SK-N-SH (cell line): ENCODE measurements around the gene EEF1A2. TPM values are rescaled to one million over a fixed set of nuclear protein-coding genes. Genes with fewer than 3 reads are reported as not detected.

Experiments used
- CTCF ChIA-PET: fragments of 300-600, 350-600 bp; formaldehyde crosslinking; extraction: SDS; loops from one replicate; lab custom pipeline; 2021; lab: Yijun Ruan, JAX
- POLR2A ChIA-PET: fragments of 350-600 bp; sonication (Branson Sonifier 250); formaldehyde crosslinking; extraction: SDS; loops from one replicate; lab custom pipeline; 2020; ENCODE audit warnings: antibody characterized with exemption, inconsistent platforms; lab: Yijun Ruan, JAX
- DNase-seq: peaks from one replicate; pipeline ENCODE4 v3.0.0; 2012
- H2AFZ ChIP-seq: fragments of 200-600 bp; sonication (generic); 2 replicates; pipeline ENCODE4 v1.8.1; 2016; ENCODE audit warnings: antibody characterized with exemption, mild to moderate bottlenecking, low read depth
- H3F3A ChIP-seq: fragments of 200-600 bp; sonication (generic); replicated peaks from 2 replicates; pipeline ENCODE3; 2016; ENCODE audit warnings: antibody characterized with exemption, mild to moderate bottlenecking; ENCODE audit not compliant: insufficient read depth
- H3K27ac ChIP-seq, 2 experiments: fragments of 200-500 bp in 1 of 2; fragments of 200-600 bp in 1 of 2; sonication (Bioruptor generic) in 1 of 2; sonication (generic), shearing (Covaris generic) in 1 of 2; 2 replicates each; pipeline versions ENCODE4 v1.5.1 to v1.6.1; 2014 to 2016; ENCODE audit warnings: low read depth in 2 of 2, inconsistent platforms in 1 of 2, low read length in 1 of 2, mild to moderate bottlenecking in 1 of 2, mixed read lengths in 1 of 2
- H3K27me3 ChIP-seq: fragments of 200-600 bp; sonication (generic), shearing (Covaris generic); 2 replicates; pipeline ENCODE4 v1.6.1; 2016; ENCODE audit warnings: mixed run types; ENCODE audit not compliant: insufficient read depth
- H3K36me3 ChIP-seq, 2 experiments: fragments of 200-500 bp in 1 of 2; fragments of 200-600 bp in 1 of 2; sonication (Bioruptor generic) in 1 of 2; sonication (generic) in 1 of 2; replicated peaks in 1 of 2; 2 replicates each; pipeline versions ENCODE3 to v1.5.1; 2014 to 2016; ENCODE audit warnings: low read length in 1 of 2, mild to moderate bottlenecking in 1 of 2; ENCODE audit not compliant: insufficient read depth in 2 of 2, control insufficient read depth in 1 of 2
- H3K4me1 ChIP-seq, 2 experiments: fragments of 200-500 bp in 1 of 2; fragments of 200-600 bp in 1 of 2; sonication (Bioruptor generic) in 1 of 2; sonication (generic), shearing (Covaris generic) in 1 of 2; 2 replicates each; pipeline versions ENCODE4 v1.5.1 to v1.6.1; 2014 to 2016; ENCODE audit warnings: low read depth in 1 of 2, low read length in 1 of 2, mixed run types in 1 of 2; ENCODE audit not compliant: insufficient read depth in 2 of 2, control insufficient read depth in 1 of 2
- H3K4me2 ChIP-seq: fragments of 200-600 bp; sonication (generic), shearing (Covaris generic); 2 replicates; pipeline ENCODE4 v1.6.1; 2017; ENCODE audit warnings: mixed run types
- H3K4me3 ChIP-seq, 2 experiments: fragments of 200-500 bp in 1 of 2; fragments of 200-600 bp in 1 of 2; sonication (Bioruptor generic) in 1 of 2; sonication (generic), shearing (Covaris generic) in 1 of 2; 2 replicates each; pipeline versions ENCODE4 v1.5.1 to v1.8.1; 2014 to 2016; ENCODE audit warnings: low read depth in 2 of 2, inconsistent platforms in 1 of 2, low read length in 1 of 2, mild to moderate bottlenecking in 1 of 2, mixed read lengths in 1 of 2, moderate library complexity in 1 of 2
- H3K79me2 ChIP-seq: fragments of 200-600 bp; sonication (generic); 2 replicates; pipeline ENCODE4 v1.8.1; 2017; ENCODE audit warnings: mild to moderate bottlenecking; ENCODE audit not compliant: insufficient read depth
- H3K9ac ChIP-seq: fragments of 200-600 bp; sonication (generic); 2 replicates; pipeline ENCODE4 v1.6.1; 2017; ENCODE audit warnings: mixed run types
- H3K9me2 ChIP-seq: fragments of 200-600 bp; sonication (generic); 2 replicates; pipeline ENCODE4 v1.6.1; 2017; ENCODE audit warnings: mixed run types
- H3K9me3 ChIP-seq: fragments of 200-600 bp; sonication (generic); 2 replicates; pipeline ENCODE4 v1.6.1; 2017; ENCODE audit warnings: mixed run types, mild to moderate bottlenecking, moderate library complexity
- H4K20me1 ChIP-seq: fragments of 200-600 bp; sonication (generic); 2 replicates; pipeline ENCODE4 v1.6.1; 2017; ENCODE audit warnings: mild to moderate bottlenecking, mixed run types; ENCODE audit not compliant: insufficient read depth
- EP300 ChIP-seq, 2 experiments: IDR thresholded peaks; 2 replicates each; pipeline versions ENCODE4 v1.4.0 to v1.6.1; 2012; ENCODE audit warnings: borderline replicate concordance in 1 of 2, low read depth in 1 of 2, low read length in 1 of 2
- EZH2phosphoT487 ChIP-seq: fragments of 200-600 bp; sonication (generic); IDR thresholded peaks from 2 replicates; pipeline ENCODE4 v1.6.1; 2017; ENCODE audit warnings: low read depth, mixed run types, mild to moderate bottlenecking, antibody characterized with exemption, moderate library complexity, borderline replicate concordance
- FOSL2 ChIP-seq: IDR thresholded peaks from 2 replicates; pipeline ENCODE4 v1.4.0; 2012; ENCODE audit warnings: low read depth, mild to moderate bottlenecking, moderate library complexity, borderline replicate concordance
- GABPA ChIP-seq: IDR thresholded peaks from 2 replicates; pipeline ENCODE4 v1.4.0; 2012; ENCODE audit warnings: low read depth, mild to moderate bottlenecking
- MXI1 ChIP-seq: IDR thresholded peaks from 2 replicates; pipeline ENCODE4 v1.6.1; 2012; ENCODE audit warnings: mild to moderate bottlenecking, low read depth, low read length, improper control_type of control experiment
- NFIC ChIP-seq: IDR thresholded peaks from 2 replicates; pipeline ENCODE4 v1.4.0; 2012; ENCODE audit warnings: borderline replicate concordance
- NRF1 ChIP-seq: IDR thresholded peaks from 2 replicates; pipeline ENCODE4 v1.6.1; 2012; ENCODE audit warnings: low read depth, mild to moderate bottlenecking, low read length
- RAD21 ChIP-seq: IDR thresholded peaks from 2 replicates; pipeline ENCODE4 v1.6.1; 2012; ENCODE audit warnings: mild to moderate bottlenecking, low read length
- RFX5 ChIP-seq: IDR thresholded peaks from 2 replicates; pipeline ENCODE4 v1.6.1; 2012; ENCODE audit warnings: mild to moderate bottlenecking, improper control_type of control experiment, low read length
- RXRA ChIP-seq: IDR thresholded peaks from 2 replicates; pipeline ENCODE4 v1.4.0; 2012; ENCODE audit warnings: low read depth, mild to moderate bottlenecking, borderline replicate concordance
- TAF1 ChIP-seq: IDR thresholded peaks from 2 replicates; pipeline ENCODE4 v1.6.1; 2012; ENCODE audit warnings: low read depth, mild to moderate bottlenecking, low read length, moderate library complexity, borderline replicate concordance
- TCF12 ChIP-seq: IDR thresholded peaks from 2 replicates; pipeline ENCODE4 v1.4.0; 2012
- WGBS: methylation state at CpG from one replicate; pipeline ENCODE4 v1.1.6; 2017; ENCODE audit warnings: low lambda C conversion rate; 5-methylcytosine and 5-hydroxymethylcytosine counted together
- polyA plus RNA-seq, 3 experiments: library from polyadenylated mRNA; depleted of rRNA; stranded (reverse); fragments of >200 nt; gene quantifications; 2 replicates each; pipeline ENCODE4 v1.2.3, GENCODE V29; 2012
- TF ChIP-seq, protein P1 (sequence below): IDR thresholded peaks from 2 replicates; pipeline ENCODE4 v1.4.0; 2012; ENCODE audit warnings: low read depth
- TF ChIP-seq, protein P2 (sequence below): IDR thresholded peaks from 2 replicates; pipeline ENCODE4 v1.6.1; 2012; ENCODE audit warnings: mild to moderate bottlenecking, low read depth, low read length, moderate library complexity
- TF ChIP-seq, protein P3 (sequence below): fragments of 150-350 bp; IDR thresholded peaks from 2 replicates; pipeline ENCODE4 v1.6.1; 2017; ENCODE audit warnings: antibody characterized with exemption, low read length, low read depth, borderline replicate concordance
- TF ChIP-seq, protein P4 (sequence below): IDR thresholded peaks from 2 replicates; pipeline ENCODE4; 2012
- TF ChIP-seq, protein P5 (sequence below): fragments of 200-600 bp; sonication (generic); IDR thresholded peaks from 2 replicates; pipeline ENCODE4 v1.6.1; 2017; ENCODE audit warnings: antibody characterized with exemption, mild to moderate bottlenecking, moderate library complexity

EEF1A2 gene
- polyA plus RNA-seq, 1 of the 3 experiments (the other 2 are of a cell fraction), result 16.5 TPM

DNA sequence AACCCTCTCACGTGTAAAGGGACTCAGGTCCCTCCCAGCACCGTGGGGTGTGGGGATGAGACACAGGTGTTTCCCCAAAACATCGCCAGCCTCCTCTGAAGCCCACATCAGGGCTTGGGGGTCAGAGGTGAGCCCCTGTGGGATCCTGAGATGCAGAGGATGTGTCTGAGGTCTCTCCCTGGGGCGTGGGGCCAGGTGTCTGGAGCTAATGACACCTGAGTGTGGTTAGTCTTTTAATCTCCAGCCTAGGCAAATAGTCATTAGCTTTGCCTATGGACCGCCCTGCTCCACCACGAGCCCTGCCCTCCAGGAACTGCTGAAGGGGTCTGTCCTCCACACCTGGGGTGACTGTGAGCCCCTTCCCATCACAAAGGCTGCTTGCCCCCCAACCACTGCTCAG, 46.9 kb upstream of the EEF1A2 start:
- no peaks in the 10 kb centered on the region for H3K79me2 ChIP-seq
- DNase-seq, result no peak
- no peak overlapping the region for H3K4me2 ChIP-seq
- H2AFZ ChIP-seq, result no peak overlapping the region
- H3K4me1 ChIP-seq, result peaks cover 0 to 3% of the 10 kb centered on the region in 2 experiments; a peak in 1 of 4 replicates
- POLR2A ChIA-PET, result no interaction called here
- H3K9ac ChIP-seq, result no peak overlapping the region
- 61% methylated on average over 4 of the region's 6 CpGs for WGBS
- H3K9me3 ChIP-seq, result no peaks in the 10 kb centered on the region
- TF ChIP-seq EZH2phosphoT487 (no peak), FOSL2 (no peak)
- TF ChIP-seq, protein P1, sequence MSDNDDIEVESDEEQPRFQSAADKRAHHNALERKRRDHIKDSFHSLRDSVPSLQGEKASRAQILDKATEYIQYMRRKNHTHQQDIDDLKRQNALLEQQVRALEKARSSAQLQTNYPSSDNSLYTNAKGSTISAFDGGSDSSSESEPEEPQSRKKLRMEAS, result no peak
- TF ChIP-seq, protein P2, sequence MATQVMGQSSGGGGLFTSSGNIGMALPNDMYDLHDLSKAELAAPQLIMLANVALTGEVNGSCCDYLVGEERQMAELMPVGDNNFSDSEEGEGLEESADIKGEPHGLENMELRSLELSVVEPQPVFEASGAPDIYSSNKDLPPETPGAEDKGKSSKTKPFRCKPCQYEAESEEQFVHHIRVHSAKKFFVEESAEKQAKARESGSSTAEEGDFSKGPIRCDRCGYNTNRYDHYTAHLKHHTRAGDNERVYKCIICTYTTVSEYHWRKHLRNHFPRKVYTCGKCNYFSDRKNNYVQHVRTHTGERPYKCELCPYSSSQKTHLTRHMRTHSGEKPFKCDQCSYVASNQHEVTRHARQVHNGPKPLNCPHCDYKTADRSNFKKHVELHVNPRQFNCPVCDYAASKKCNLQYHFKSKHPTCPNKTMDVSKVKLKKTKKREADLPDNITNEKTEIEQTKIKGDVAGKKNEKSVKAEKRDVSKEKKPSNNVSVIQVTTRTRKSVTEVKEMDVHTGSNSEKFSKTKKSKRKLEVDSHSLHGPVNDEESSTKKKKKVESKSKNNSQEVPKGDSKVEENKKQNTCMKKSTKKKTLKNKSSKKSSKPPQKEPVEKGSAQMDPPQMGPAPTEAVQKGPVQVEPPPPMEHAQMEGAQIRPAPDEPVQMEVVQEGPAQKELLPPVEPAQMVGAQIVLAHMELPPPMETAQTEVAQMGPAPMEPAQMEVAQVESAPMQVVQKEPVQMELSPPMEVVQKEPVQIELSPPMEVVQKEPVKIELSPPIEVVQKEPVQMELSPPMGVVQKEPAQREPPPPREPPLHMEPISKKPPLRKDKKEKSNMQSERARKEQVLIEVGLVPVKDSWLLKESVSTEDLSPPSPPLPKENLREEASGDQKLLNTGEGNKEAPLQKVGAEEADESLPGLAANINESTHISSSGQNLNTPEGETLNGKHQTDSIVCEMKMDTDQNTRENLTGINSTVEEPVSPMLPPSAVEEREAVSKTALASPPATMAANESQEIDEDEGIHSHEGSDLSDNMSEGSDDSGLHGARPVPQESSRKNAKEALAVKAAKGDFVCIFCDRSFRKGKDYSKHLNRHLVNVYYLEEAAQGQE, result no peak
- TF ChIP-seq, protein P3, sequence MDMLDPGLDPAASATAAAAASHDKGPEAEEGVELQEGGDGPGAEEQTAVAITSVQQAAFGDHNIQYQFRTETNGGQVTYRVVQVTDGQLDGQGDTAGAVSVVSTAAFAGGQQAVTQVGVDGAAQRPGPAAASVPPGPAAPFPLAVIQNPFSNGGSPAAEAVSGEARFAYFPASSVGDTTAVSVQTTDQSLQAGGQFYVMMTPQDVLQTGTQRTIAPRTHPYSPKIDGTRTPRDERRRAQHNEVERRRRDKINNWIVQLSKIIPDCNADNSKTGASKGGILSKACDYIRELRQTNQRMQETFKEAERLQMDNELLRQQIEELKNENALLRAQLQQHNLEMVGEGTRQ, result no peak
- TF ChIP-seq, all 33 proteins: peak for 0
- Histone ChIP-seq H3F3A (no peaks in the 10 kb centered on the region), H4K20me1 (no peaks in the 10 kb centered on the region), H3K27ac (no peak overlapping the region), H3K4me3 (no peak overlapping the region), H3K36me3 (no peaks in the 10 kb centered on the region), H3K9me2 (no peaks in the 10 kb centered on the region), H3K27me3 (no peaks in the 10 kb centered on the region)
- CTCF ChIA-PET, result interaction anchor here (1.7 to 8.2 kb wide), 2 partner anchors 7 to 428 kb away, joined by 4 to 66 read pairs; partner anchors contain the start of gene PTK6

GRCh38 chr20:63544958-63545516, 46.2 kb upstream of the EEF1A2 start:
- Histone ChIP-seq H3K9me2 (no peaks in the 10 kb centered on the region), H3K4me1 (peaks cover 0 to 10% of the 10 kb centered on the region in 2 experiments; a peak in 1 of 4 replicates), H3K9me3 (no peaks in the 10 kb centered on the region), H3K9ac (no peak overlapping the region), H3K27me3 (no peaks in the 10 kb centered on the region), H3F3A (no peaks in the 10 kb centered on the region), H3K4me3 (no peak overlapping the region), H3K27ac (no peak overlapping the region), H3K79me2 (no peaks in the 10 kb centered on the region), H3K4me2 (no peak overlapping the region), H2AFZ (no peak overlapping the region), H3K36me3 (no peaks in the 10 kb centered on the region), H4K20me1 (no peaks in the 10 kb centered on the region)
- POLR2A ChIA-PET, result no interaction called here
- no peak for DNase-seq
- 53% methylated on average over 10 of the region's 19 CpGs for WGBS
- CTCF ChIA-PET, result interaction anchor here (0.7 to 1.7 kb wide), 3 partner anchors 24 to 429 kb away, joined by 3 to 4 read pairs (median 3); partner anchors contain the start of gene PPDPF
- TF ChIP-seq MXI1 (no peak), TAF1 (no peak), TCF12 (no peak), NRF1 (no peak), GABPA (no peak), RFX5 (no peak), RXRA (no peak), NFIC (no peak), EP300 (IDR thresholded peaks at IDR 0.05; ENCODE audit: borderline replicate concordance in 1 of 2, low read depth in 1 of 2, low read length in 1 of 2) (no peak), RAD21 (no peak), EZH2phosphoT487 (no peak)
- TF ChIP-seq, protein P4, sequence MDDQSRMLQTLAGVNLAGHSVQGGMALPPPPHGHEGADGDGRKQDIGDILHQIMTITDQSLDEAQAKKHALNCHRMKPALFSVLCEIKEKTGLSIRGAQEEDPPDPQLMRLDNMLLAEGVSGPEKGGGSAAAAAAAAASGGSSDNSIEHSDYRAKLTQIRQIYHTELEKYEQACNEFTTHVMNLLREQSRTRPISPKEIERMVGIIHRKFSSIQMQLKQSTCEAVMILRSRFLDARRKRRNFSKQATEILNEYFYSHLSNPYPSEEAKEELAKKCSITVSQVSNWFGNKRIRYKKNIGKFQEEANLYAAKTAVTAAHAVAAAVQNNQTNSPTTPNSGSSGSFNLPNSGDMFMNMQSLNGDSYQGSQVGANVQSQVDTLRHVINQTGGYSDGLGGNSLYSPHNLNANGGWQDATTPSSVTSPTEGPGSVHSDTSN, result no peak
- TF ChIP-seq, protein P5, sequence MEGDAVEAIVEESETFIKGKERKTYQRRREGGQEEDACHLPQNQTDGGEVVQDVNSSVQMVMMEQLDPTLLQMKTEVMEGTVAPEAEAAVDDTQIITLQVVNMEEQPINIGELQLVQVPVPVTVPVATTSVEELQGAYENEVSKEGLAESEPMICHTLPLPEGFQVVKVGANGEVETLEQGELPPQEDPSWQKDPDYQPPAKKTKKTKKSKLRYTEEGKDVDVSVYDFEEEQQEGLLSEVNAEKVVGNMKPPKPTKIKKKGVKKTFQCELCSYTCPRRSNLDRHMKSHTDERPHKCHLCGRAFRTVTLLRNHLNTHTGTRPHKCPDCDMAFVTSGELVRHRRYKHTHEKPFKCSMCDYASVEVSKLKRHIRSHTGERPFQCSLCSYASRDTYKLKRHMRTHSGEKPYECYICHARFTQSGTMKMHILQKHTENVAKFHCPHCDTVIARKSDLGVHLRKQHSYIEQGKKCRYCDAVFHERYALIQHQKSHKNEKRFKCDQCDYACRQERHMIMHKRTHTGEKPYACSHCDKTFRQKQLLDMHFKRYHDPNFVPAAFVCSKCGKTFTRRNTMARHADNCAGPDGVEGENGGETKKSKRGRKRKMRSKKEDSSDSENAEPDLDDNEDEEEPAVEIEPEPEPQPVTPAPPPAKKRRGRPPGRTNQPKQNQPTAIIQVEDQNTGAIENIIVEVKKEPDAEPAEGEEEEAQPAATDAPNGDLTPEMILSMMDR, result no peak
